Midbrain (tissue), 1 donor: ENCODE data around the gene TCF4.

Experiments
- DNase-seq: peaks from one replicate; lab custom pipeline; 2025; lab: John Stamatoyannopoulos, UW

The TCF4 gene

GRCh38 chr18:55384551-55385275 is 203.3 kb downstream of the TCF4 start:
- DNase-seq = no peak

DNA sequence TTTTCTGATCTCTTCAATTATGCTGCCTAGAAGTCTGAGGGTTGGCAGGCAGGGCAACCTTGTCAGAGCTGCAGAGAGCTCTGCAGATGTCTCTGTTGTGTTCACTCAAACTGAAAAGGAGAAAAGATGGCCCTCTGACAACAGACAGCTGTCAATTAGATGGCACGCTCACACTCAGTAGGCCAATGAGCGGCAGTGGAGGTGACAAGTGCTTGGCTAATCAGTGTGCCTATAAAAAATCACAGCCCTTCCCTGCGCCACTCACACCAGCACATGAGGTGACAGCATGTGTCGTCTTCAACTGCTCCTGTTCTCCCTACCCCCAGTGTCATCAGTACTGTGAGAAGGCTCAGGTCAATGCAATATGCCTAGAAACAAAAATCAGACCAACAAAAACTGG is 203.9 kb downstream of the TCF4 start:
- no peak for DNase-seq

DNA sequence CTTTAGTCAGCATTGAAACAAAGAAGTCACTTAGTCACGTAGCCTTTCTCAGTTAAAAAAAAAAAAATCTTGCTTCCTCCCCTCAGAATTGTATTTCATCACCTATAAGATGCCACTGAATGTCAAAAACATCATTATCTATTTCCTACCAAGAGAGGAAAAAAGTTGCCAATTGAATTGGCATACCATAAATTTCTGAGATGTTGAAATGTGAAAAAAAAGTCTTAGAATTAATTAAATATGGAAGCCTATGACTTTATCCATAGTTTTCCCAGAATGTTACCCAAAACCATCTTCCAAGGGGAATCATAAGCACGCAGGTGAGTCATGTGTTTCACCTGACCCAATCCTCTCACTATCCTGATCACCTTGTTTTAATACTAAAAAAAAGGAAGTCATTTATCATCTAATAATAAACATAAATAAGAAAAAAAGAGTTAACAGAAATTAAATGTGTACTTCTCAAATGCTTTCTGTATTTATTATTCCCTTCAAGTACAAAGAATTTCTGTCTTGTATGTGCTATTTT is 205.7 kb downstream of the TCF4 start:
- no peak for DNase-seq

- no peak for DNase-seq
Observed at GRCh38 chr18:55381277-55381676, 206.7 kb downstream of the TCF4 start.

- DNase-seq = no peak
Observed at GRCh38 chr18:55380589-55380988, 207.4 kb downstream of the TCF4 start.

GRCh38 chr18:55376387-55376786 is 211.6 kb downstream of the TCF4 start:
- no peak for DNase-seq

GRCh38 chr18:55375930-55376329 is 212.1 kb downstream of the TCF4 start:
- DNase-seq = no peak

DNA sequence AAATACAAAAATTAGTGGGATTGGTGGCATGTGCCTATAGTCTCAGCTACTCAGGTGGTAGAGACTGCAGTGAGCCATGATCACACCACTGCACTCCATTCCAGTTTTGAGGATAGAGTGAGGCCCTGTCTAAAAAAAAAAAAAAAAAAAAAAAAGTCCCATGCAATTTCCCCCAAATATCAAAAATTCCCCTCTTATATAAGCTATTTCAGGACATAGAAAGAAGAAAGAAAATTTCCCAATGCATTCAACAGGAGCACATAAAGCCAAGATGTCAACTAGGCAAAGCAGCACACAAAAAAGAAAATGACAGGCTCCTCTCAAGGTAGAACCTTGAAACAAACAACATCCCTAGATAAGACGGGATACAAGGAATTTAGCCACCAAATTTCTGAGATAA is 213.3 kb downstream of the TCF4 start:
- DNase-seq = no peak

DNA sequence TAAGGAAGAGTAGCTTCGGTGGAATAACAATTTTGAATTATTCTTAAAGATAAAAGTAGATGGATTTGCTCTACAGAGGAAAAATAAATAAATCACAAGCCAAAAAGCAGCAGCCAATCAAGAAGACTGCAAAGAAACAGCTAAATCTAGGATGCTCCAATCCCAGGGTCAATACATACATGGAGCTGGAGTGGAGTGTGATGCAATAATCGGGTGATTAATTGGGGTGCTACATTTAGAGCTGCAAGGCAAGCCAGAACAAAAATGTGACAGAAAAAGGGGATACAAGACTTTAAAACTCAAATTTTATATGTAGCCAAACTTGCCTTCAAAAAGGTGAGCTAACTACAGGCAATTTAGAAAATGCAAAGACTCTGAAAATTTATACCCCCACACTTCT is 215.8 kb downstream of the TCF4 start:
- DNase-seq = no peak

- DNase-seq = no peak
Observed at GRCh38 chr18:55370936-55371335, 217.1 kb downstream of the TCF4 start.

- DNase-seq = no peak
Observed at GRCh38 chr18:55369346-55369745, 218.6 kb downstream of the TCF4 start.

DNA sequence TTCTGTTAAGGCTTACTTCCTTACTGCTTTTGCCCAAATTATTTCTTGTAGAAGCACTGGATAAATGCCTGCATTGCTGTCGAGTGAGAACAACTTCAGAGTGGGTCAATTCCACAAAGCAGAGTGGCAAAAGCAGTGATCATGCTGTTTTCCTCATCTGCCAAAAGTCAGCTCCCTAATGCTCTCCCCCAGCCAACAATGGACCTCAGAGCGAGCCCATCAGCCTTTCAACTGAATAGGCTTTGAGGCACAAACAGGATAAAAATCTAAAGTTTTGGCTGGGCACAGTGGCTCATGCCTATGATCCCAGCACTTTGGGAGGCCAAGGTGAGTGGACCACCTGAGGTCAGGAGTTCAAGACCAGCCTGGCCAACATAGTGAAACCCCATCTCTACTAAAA is 222.7 kb downstream of the TCF4 start:
- no peak for DNase-seq

GRCh38 chr18:55362303-55362702 is 225.7 kb downstream of the TCF4 start:
- DNase-seq = no peak

GRCh38 chr18:55361492-55362250 is 226.3 kb downstream of the TCF4 start:
- DNase-seq = no peak

DNA sequence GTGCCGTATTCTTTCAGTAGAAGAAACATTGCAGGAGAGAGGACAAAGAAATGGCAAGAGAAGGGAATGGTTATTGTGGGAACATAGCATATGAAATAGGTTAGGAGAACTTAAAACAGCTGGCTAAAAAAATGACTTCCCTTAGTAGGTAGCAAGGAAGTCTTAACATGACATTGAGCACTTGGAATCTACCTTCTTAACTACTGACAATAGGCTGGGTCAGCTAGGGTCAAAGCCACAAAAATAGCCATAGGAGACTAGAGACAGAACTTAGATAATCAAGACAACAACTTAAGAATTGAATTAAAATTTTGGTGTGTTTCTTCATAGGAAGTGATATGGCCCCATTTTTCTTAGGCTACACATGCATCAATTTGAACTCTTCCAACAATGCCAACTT is 227.9 kb downstream of the TCF4 start:
- no peak for DNase-seq

GRCh38 chr18:55356815-55357214 is 231.2 kb downstream of the TCF4 start:
- no peak for DNase-seq

GRCh38 chr18:55355223-55355622 is 232.8 kb downstream of the TCF4 start:
- DNase-seq = no peak

GRCh38 chr18:55354795-55355194 is 233.2 kb downstream of the TCF4 start:
- DNase-seq = no peak

GRCh38 chr18:55353806-55354205 is 234.2 kb downstream of the TCF4 start:
- no peak for DNase-seq

GRCh38 chr18:55353391-55353790 is 234.6 kb downstream of the TCF4 start:
- DNase-seq = no peak

GRCh38 chr18:55351980-55352714 is 235.8 kb downstream of the TCF4 start:
- DNase-seq = no peak

DNA sequence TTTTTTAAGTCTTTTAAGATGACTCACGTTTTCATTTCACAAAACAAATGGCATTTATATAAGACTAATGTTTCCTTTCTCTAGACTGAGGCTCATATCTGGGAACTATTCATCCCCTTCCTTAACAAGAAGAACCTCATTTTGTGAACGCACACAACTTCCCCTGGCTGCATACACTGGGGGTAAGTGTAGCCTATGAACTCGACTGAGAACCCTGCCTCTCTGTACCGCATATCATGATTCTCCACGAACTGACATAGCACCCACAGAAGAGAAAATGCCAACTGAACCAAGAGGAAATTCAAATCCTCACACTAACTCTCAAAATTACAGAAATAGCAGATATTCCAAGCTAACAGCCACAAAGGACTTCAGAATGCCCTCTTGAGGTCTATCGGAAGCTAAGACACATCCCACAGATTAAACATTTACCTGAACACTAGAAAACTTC is 236.7 kb downstream of the TCF4 start:
- no peak for DNase-seq

GRCh38 chr18:55349685-55350084 is 238.3 kb downstream of the TCF4 start:
- DNase-seq = no peak
